Omental fat pad (tissue), 4 donors: ENCODE data around the gene ZDHHC24. TPM values are rescaled to one million over a fixed set of nuclear protein-coding genes. Genes with fewer than 3 reads are reported as not detected.

Source experiments
- ATAC-seq: fragments of 150-250 bp; one replicate; pipeline ENCODE4 v1.9.1; 2016; ENCODE audit warnings: mild to moderate bottlenecking, moderate library complexity; ENCODE audit not compliant: low FRiP score
- DNase-seq: peaks from one replicate; pipeline ENCODE4 v3.0.0-alpha.2; 2019; ENCODE audit warnings: low spot score
- CTCF ChIP-seq, 3 donors: fragments of 450-650 bp; IDR thresholded peaks; one replicate each; pipeline ENCODE4 v1.5.1; 2016 to 2017; ENCODE audit warnings: antibody characterized with exemption in 3 of 3, mild to moderate bottlenecking in 3 of 3, moderate library complexity in 2 of 3
- total RNA-seq, 4 donors: library from RNA; depleted of rRNA; stranded (reverse); fragments of >200 nt; gene quantifications; one replicate each; pipeline ENCODE4 v1.1.0, GENCODE V29; 2016

Gene ZDHHC24
- total RNA-seq, 4 donors from 2014 or later = 12.1 to 18.7 (median 13.0) TPM

- no peak for DNase-seq
- TF ChIP-seq CTCF (IDR thresholded peaks at IDR 0.05) = no peak
- ATAC-seq = no peak
These were observed 14.2 kb upstream of the ZDHHC24 start for GRCh38 chr11:66559866-66560676.

- no peak for DNase-seq
- TF ChIP-seq CTCF (IDR thresholded peaks at IDR 0.05) = no peak
- ATAC-seq = no peak
These were observed 13.5 kb upstream of the ZDHHC24 start for GRCh38 chr11:66559142-66559865.

GRCh38 chr11:66557733-66558326, 12.0 kb upstream of the ZDHHC24 start:
- DNase-seq = no peak
- no peak for TF ChIP-seq CTCF (IDR thresholded peaks at IDR 0.05)
- no peak for ATAC-seq

GRCh38 chr11:66556086-66556485, 10.2 kb upstream of the ZDHHC24 start:
- no peak for ATAC-seq
- TF ChIP-seq CTCF (IDR thresholded peaks at IDR 0.05) = no peak

GRCh38 chr11:66555416-66555815, 9.6 kb upstream of the ZDHHC24 start:
- no peak for ATAC-seq
- no peak for DNase-seq
- TF ChIP-seq CTCF (IDR thresholded peaks at IDR 0.05) = no peak

More at GRCh38 chr11:66556086-66556485, 10.2 kb upstream of the ZDHHC24 start:
- no peak for DNase-seq

- DNase-seq = no peak
- no peak for TF ChIP-seq CTCF (IDR thresholded peaks at IDR 0.05)
- ATAC-seq = no peak
These were observed 8.8 kb upstream of the ZDHHC24 start for GRCh38 chr11:66554602-66555001.
